AG04450 (cell line): ENCODE measurements around the gene SAMMSON. TPM values are rescaled to one million over a fixed set of nuclear protein-coding genes. Genes with fewer than 3 reads are reported as not detected.

Source experiments
- CTCF ChIA-PET: fragments of 300-600, 350-600 bp; formaldehyde crosslinking; extraction: SDS; loops from one replicate; lab custom pipeline; 2022; ENCODE audit warnings: antibody characterized with exemption, inconsistent platforms; lab: Charles Lee
- POLR2A ChIA-PET: fragments of 350-600 bp; formaldehyde crosslinking; extraction: SDS; loops from one replicate; lab custom pipeline; 2021; ENCODE audit warnings: antibody characterized with exemption, inconsistent platforms; lab: Yijun Ruan, JAX
- DNase-seq: peaks from one replicate; pipeline ENCODE4 v3.0.0-alpha.2; 2011; ENCODE audit warnings: low read depth, low spot score
- H3K27ac ChIP-seq: one replicate; pipeline ENCODE4 v1.5.1; 2012; ENCODE audit warnings: low read depth, low read length, control low read depth
- H3K27me3 ChIP-seq: one replicate; pipeline ENCODE4 v1.6.0; 2012; ENCODE audit warnings: low read length; ENCODE audit not compliant: control insufficient read depth, insufficient read depth
- H3K4me3 ChIP-seq: 2 replicates; pipeline ENCODE4 v1.5.1; 2011; ENCODE audit warnings: mild to moderate bottlenecking, low read depth, low read length, control low read depth
- H3K9me3 ChIP-seq: 2 replicates; pipeline ENCODE4 v1.5.1; 2012; ENCODE audit warnings: low read length; ENCODE audit not compliant: control insufficient read depth, insufficient read depth
- polyA plus RNA-seq: library from polyadenylated mRNA; depleted of rRNA; stranded (reverse); fragments of >200 nt; gene quantifications from 2 replicates; pipeline ENCODE4 v1.2.3, GENCODE V29; 2011
- TF ChIP-seq, protein P1 (sequence below): IDR thresholded peaks from 2 replicates; pipeline ENCODE4 v1.5.1; 2011; ENCODE audit warnings: low read depth, low read length, control low read depth, inconsistent platforms

The SAMMSON gene
- polyA plus RNA-seq, 1 experiment: not detected

DNA sequence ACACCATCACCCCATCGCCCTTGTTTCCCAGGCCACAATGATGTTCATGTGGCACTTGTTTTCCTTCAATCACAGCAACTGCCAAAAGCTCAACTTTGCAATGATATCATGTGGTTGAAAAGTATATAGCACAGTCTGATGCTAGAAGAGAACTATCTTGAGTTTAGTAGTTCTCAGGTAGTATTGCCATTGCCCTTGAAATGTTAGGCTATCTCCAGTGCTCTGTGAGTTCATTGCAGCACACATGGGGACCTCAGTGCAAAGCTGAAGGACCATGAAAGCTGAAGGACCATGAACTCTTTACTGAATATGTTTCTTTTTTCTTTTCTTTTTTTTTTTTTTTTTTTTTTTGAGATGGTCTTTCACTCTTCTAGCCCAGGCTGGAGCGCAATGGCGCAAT is 35.9 kb upstream of the SAMMSON start:
- TF ChIP-seq, protein P1, sequence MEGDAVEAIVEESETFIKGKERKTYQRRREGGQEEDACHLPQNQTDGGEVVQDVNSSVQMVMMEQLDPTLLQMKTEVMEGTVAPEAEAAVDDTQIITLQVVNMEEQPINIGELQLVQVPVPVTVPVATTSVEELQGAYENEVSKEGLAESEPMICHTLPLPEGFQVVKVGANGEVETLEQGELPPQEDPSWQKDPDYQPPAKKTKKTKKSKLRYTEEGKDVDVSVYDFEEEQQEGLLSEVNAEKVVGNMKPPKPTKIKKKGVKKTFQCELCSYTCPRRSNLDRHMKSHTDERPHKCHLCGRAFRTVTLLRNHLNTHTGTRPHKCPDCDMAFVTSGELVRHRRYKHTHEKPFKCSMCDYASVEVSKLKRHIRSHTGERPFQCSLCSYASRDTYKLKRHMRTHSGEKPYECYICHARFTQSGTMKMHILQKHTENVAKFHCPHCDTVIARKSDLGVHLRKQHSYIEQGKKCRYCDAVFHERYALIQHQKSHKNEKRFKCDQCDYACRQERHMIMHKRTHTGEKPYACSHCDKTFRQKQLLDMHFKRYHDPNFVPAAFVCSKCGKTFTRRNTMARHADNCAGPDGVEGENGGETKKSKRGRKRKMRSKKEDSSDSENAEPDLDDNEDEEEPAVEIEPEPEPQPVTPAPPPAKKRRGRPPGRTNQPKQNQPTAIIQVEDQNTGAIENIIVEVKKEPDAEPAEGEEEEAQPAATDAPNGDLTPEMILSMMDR: no peak
- no peak for DNase-seq
- Histone ChIP-seq H3K27me3 (no peaks in the 10 kb centered on the region), H3K9me3 (no peaks in the 10 kb centered on the region), H3K27ac (no peak overlapping the region), H3K4me3 (no peak overlapping the region)
- CTCF ChIA-PET: interaction anchor here (0.6 kb wide), 2 partner anchors 13 to 557 kb away, joined by 4 to 8 read pairs; no protein-coding TSS in a partner anchor
- POLR2A ChIA-PET: no interaction called here

DNA sequence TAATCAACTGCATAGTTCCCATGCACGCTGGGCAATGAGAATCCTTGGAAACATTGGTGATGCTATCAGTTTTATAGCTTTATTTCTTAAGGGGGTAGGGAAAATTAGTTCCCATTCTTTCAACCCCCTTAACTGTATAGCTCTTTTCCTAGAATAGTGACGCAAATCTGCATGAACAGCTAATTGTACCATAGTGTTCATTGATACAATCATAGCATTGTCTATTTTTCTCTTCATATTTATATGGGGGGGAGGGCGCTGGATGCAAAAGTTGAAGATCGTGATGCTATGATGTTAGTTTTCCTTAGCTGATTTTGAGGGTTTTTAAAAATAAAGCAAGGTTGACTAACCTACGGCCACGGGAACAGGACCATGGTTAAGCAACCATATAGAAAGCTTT is 32.4 kb upstream of the SAMMSON start:
- TF ChIP-seq, protein P1: no peak
- Histone ChIP-seq H3K27ac (no peak overlapping the region), H3K27me3 (no peaks in the 10 kb centered on the region), H3K9me3 (no peaks in the 10 kb centered on the region), H3K4me3 (no peak overlapping the region)
- ChIA-PET POLR2A (no interaction called here), CTCF (interaction anchor here (1.2 kb wide), 1 partner anchor 20 kb away, joined by 3 read pairs; no protein-coding TSS in a partner anchor)
- DNase-seq: no peak

DNA sequence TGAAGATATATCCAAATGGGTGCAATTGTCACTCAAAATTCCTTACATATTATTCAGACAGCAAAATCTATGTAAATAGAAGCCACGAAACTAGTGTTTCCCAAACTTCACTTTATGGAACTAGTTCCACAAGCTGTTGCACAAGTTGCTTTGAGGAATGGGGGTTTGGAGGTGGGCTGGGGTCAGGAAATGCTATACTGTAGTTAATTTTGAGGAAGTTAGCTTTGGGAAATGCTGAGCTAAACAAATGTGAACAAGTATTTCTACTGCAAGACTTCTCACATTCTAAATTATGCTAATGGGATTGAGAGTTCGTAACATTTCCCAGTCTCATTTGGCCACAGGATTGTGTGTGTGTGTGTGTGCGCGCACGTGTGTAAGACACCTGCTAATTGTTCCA is 28.7 kb upstream of the SAMMSON start:
- TF ChIP-seq, protein P1: no peak
- Histone ChIP-seq H3K4me3 (no peak overlapping the region), H3K9me3 (no peaks in the 10 kb centered on the region), H3K27ac (no peak overlapping the region), H3K27me3 (no peaks in the 10 kb centered on the region)
- no peak for DNase-seq
- ChIA-PET POLR2A (no interaction called here), CTCF (interaction anchor here (0.8 kb wide), 1 partner anchor 299 kb away, joined by 3 read pairs; no protein-coding TSS in a partner anchor)

DNA sequence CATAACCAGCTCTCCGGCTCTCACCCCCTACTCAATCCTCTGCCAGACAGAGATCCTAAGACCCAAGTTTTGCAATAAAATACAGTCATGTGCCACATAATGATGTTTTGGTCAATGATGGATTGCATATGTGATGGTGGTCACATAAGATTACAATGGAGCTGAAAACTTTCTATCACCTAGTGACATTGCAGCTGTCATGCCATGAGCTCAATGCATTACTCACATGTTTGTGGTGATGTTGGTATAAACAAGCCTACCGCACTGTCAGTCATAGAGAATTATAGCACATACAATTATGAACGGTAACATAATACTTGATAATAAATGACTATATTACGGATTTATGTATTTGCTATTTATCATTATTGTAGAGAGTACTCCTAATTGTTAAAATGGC is 26.9 kb upstream of the SAMMSON start:
- Histone ChIP-seq H3K4me3 (no peak overlapping the region), H3K27me3 (no peaks in the 10 kb centered on the region), H3K27ac (no peak overlapping the region), H3K9me3 (no peaks in the 10 kb centered on the region)
- CTCF ChIA-PET: no interaction called here
- DNase-seq: no peak
- TF ChIP-seq, protein P1: no peak
- POLR2A ChIA-PET: no interaction called here

DNA sequence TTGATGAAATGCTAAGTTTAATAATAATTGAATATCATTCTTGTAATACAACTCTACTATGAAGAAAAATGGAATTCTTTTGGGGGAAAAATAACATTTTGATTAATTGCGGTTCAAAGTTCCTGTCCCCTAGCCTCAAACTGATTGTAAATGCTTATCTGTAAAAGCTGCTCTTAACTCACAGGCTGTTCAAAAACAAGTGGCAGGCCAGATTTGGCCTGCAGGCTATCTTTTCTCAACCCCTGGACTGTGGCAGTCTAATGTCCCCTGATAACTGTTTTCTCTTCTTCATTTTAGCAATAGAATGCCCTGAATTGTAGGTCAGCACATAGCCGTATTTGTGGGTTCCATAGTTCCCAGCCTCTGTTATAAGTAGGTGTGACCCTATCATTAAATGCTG is 23.5 kb upstream of the SAMMSON start:
- DNase-seq: no peak
- TF ChIP-seq, protein P1: no peak
- Histone ChIP-seq H3K4me3 (no peak overlapping the region), H3K9me3 (peaks cover 5% of the 10 kb centered on the region; the same call in 1 of the 2 replicates), H3K27me3 (no peaks in the 10 kb centered on the region), H3K27ac (no peak overlapping the region)
- CTCF ChIA-PET: no interaction called here
- POLR2A ChIA-PET: no interaction called here
